ENCODE results near the gene SCAF8. TPM values are rescaled to one million over a fixed set of nuclear protein-coding genes. Genes with fewer than 3 reads are reported as not detected.
"Not testable (repeated sequence)": the region's sequence is repeated elsewhere in the genome, so short reads cannot be mapped to it uniquely, and the experiment has no call there.

The SCAF8 gene
- total RNA-seq, 4 donors from 2014 or later = 41.1 to 50.7 (median 44.9) TPM

DNA sequence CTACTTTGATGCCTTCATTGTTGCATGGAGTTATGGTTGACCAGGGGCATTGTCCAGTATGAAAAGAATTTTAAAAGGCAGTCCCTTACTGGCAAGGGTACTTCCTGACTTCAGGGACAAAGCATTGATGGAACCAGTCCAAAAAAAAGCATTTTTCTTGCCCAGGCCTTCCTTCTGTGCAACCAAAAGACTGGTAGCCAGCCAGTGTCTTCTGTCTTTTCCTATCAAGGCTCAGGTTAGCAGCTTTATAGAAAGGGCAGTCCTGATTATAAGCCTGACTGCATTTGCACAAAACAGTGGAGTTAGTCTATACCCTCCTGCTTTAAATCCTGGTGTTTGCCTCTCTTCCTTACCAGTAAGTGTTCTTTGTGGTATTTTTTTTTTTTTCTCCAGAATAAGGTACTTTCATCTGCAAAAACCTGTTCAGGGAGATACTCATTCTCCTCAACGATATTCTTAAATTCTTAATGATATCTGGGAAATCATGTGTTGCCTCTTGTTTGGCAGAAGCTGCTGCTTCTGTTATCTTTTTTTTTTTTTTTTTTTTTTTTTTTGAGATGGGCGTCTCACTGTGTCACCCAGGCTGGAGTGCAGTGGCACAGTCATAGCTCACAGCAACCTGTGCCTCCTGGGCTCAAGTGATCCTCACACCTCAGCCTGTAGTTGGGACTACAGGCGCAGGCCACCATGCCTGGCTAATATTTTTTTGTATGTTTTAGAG lies 33.9 kb downstream of the SCAF8 start:
- H3K27ac ChIP-seq = no peak overlapping the region
- TF ChIP-seq, protein P1, sequence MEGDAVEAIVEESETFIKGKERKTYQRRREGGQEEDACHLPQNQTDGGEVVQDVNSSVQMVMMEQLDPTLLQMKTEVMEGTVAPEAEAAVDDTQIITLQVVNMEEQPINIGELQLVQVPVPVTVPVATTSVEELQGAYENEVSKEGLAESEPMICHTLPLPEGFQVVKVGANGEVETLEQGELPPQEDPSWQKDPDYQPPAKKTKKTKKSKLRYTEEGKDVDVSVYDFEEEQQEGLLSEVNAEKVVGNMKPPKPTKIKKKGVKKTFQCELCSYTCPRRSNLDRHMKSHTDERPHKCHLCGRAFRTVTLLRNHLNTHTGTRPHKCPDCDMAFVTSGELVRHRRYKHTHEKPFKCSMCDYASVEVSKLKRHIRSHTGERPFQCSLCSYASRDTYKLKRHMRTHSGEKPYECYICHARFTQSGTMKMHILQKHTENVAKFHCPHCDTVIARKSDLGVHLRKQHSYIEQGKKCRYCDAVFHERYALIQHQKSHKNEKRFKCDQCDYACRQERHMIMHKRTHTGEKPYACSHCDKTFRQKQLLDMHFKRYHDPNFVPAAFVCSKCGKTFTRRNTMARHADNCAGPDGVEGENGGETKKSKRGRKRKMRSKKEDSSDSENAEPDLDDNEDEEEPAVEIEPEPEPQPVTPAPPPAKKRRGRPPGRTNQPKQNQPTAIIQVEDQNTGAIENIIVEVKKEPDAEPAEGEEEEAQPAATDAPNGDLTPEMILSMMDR (IDR thresholded peaks at IDR 0.05) = no peak
- no peak for TF ChIP-seq EP300 (IDR thresholded peaks at IDR 0.05)
- no peak for TF ChIP-seq POLR2A (IDR thresholded peaks at IDR 0.05)
- no peaks in the 10 kb centered on the region for H3K27me3 ChIP-seq
- H3K4me3 ChIP-seq = no peak overlapping the region
- no peaks in the 10 kb centered on the region for H3K36me3 ChIP-seq
- WGBS, 2 donors = 71 to 83% methylated on average over 3 of the region's 3 CpGs
- H3K4me1 ChIP-seq = peaks cover 0 to 81% (median 19%) of the 10 kb centered on the region in 4 donors
- peaks cover 0 to 3% (median 0%) of the 10 kb centered on the region in 4 donors for H3K9me3 ChIP-seq
- no peak for DNase-seq (ENCODE audit: low spot score in 2 of 2)

DNA sequence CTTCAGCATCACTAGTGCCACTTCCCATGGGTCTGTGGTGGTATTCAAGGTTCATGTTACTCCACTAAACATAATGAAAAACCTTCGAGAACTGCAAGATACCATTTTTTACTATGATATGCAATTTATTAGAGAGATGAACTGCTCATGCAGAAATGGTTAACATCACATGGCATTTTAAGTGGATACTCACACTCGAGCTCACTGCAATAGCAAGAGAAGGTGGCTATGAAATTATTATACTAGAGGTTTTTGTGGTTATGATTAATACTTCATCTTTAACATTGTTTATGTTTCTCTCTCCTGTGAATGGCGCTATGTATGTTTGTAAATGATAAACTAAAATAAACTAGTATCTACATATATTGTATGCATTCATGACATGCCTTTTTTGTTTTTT lies 35.1 kb downstream of the SCAF8 start:
- peaks cover 0 to 75% (median 19%) of the 10 kb centered on the region in 4 donors for H3K4me1 ChIP-seq
- 74 to 77% methylated on average over 3 of the region's 3 CpGs for WGBS, 2 donors
- TF ChIP-seq, protein P1 (IDR thresholded peaks at IDR 0.05) = no peak
- no peak for TF ChIP-seq POLR2A (IDR thresholded peaks at IDR 0.05)
- no peak for TF ChIP-seq EP300 (IDR thresholded peaks at IDR 0.05)

GRCh38 chr6:154773610-154774089 lies 40.4 kb downstream of the SCAF8 start:
- Histone ChIP-seq H3K27me3 (no peaks in the 10 kb centered on the region), H3K27ac (no peak overlapping the region), H3K4me3 (no peak overlapping the region), H3K4me1 (peaks cover 0 to 41% (median 3%) of the 10 kb centered on the region in 4 donors), H3K36me3 (peaks cover 0 to 7% (median 0%) of the 10 kb centered on the region in 3 donors), H3K9me3 (no peaks in the 10 kb centered on the region)
- TF ChIP-seq EP300 (IDR thresholded peaks at IDR 0.05) = no peak
- TF ChIP-seq, protein P1 (IDR thresholded peaks at IDR 0.05) = no peak
- TF ChIP-seq POLR2A (IDR thresholded peaks at IDR 0.05) = no peak
- no peak for DNase-seq (ENCODE audit: low spot score in 2 of 2)
- 94% methylated on average over 4 of the region's 4 CpGs for WGBS, 2 donors

More for the DNA sequence above, 35.1 kb downstream of the SCAF8 start:
- H3K4me3 ChIP-seq = no peak overlapping the region
- no peak for DNase-seq (ENCODE audit: low spot score in 2 of 2)
- H3K27me3 ChIP-seq = no peaks in the 10 kb centered on the region
- H3K36me3 ChIP-seq = no peaks in the 10 kb centered on the region
- no peak overlapping the region for H3K27ac ChIP-seq
- no peaks in the 10 kb centered on the region for H3K9me3 ChIP-seq

GRCh38 chr6:154779157-154779556 lies 45.9 kb downstream of the SCAF8 start:
- H3K27ac ChIP-seq; H3K4me3 ChIP-seq; H3K9me3 ChIP-seq; H3K27me3 ChIP-seq; DNase-seq (ENCODE audit: low spot score in 2 of 2): not testable (repeated sequence)
- H3K36me3 ChIP-seq = peaks cover 0 to 27% (median 0%) of the 10 kb centered on the region in 3 donors
- H3K4me1 ChIP-seq = peaks cover 0 to 30% (median 2%) of the 10 kb centered on the region in 4 donors
- 94% methylated on average over 5 of the region's 5 CpGs for WGBS, 2 donors

- peaks cover 0 to 23% (median 0%) of the 10 kb centered on the region in 3 donors for H3K36me3 ChIP-seq
- TF ChIP-seq POLR2A (IDR thresholded peaks at IDR 0.05) (no peak), EP300 (IDR thresholded peaks at IDR 0.05) (no peak)
- TF ChIP-seq, protein P1 (IDR thresholded peaks at IDR 0.05) = no peak
- H3K9me3 ChIP-seq = no peaks in the 10 kb centered on the region
- H3K27me3 ChIP-seq = no peaks in the 10 kb centered on the region
- no peak for DNase-seq (ENCODE audit: low spot score in 2 of 2)
- WGBS, 2 donors = 71 to 81% methylated on average over 4 of the region's 4 CpGs
- H3K4me1 ChIP-seq = peaks cover 0 to 23% (median 2%) of the 10 kb centered on the region in 4 donors
- no peak overlapping the region for H3K27ac ChIP-seq
- no peak overlapping the region for H3K4me3 ChIP-seq
Observed at GRCh38 chr6:154782193-154782592, 49.0 kb downstream of the SCAF8 start.
